Fibroblast of the aortic adventitia (primary cell): ENCODE data around the gene EEPD1. TPM values are rescaled to one million over a fixed set of nuclear protein-coding genes. Genes with fewer than 3 reads are reported as not detected.

ENCODE experiments used
- DNase-seq: peaks from one replicate; pipeline ENCODE4 v3.0.0-alpha.2; 2010; ENCODE audit warnings: low read depth
- H3K4me3 ChIP-seq: 2 replicates; pipeline ENCODE4 v1.5.1; 2011; ENCODE audit warnings: low read depth, mild to moderate bottlenecking, control low read depth, low read length, moderate library complexity
- CTCF ChIP-seq: IDR thresholded peaks from 2 replicates; pipeline ENCODE4 v1.5.1; 2011; ENCODE audit warnings: mild to moderate bottlenecking, low read length, control low read depth, inconsistent platforms; ENCODE audit not compliant: insufficient read depth
- total RNA-seq: library from RNA; depleted of rRNA; stranded (reverse); fragments of >200 nt; gene quantifications from 2 replicates; pipeline ENCODE4 v1.2.3, GENCODE V29; 2012; ENCODE audit warnings: low replicate concordance

EEPD1 gene
- total RNA-seq, 1 donor = 5.2 TPM

GRCh38 chr7:36157527-36158320 lies 4.7 kb downstream of the EEPD1 start:
- H3K4me3 ChIP-seq = no peak overlapping the region
- TF ChIP-seq CTCF = no peak

GRCh38 chr7:36158321-36158605 lies 5.2 kb downstream of the EEPD1 start:
- H3K4me3 ChIP-seq = no peak overlapping the region
- no peak for TF ChIP-seq CTCF
- DNase-seq = no peak

More at GRCh38 chr7:36157527-36158320, 4.7 kb downstream of the EEPD1 start:
- DNase-seq = no peak

- no peak for DNase-seq
- no peak for TF ChIP-seq CTCF
- no peak overlapping the region for H3K4me3 ChIP-seq
Observed at GRCh38 chr7:36159618-36160017, 6.6 kb downstream of the EEPD1 start.

- TF ChIP-seq CTCF = no peak
- no peak for DNase-seq
- no peak overlapping the region for H3K4me3 ChIP-seq
Observed at GRCh38 chr7:36160313-36160712, 7.3 kb downstream of the EEPD1 start.

- no peak for TF ChIP-seq CTCF
- H3K4me3 ChIP-seq = no peak overlapping the region
- no peak for DNase-seq
Observed at GRCh38 chr7:36161996-36162395, 8.9 kb downstream of the EEPD1 start.

GRCh38 chr7:36165059-36165458 lies 12.0 kb downstream of the EEPD1 start:
- no peak for DNase-seq
- no peak overlapping the region for H3K4me3 ChIP-seq
- no peak for TF ChIP-seq CTCF

GRCh38 chr7:36165802-36166201 lies 12.7 kb downstream of the EEPD1 start:
- DNase-seq = no peak
- TF ChIP-seq CTCF = no peak
- H3K4me3 ChIP-seq = no peak overlapping the region
